Right lung (tissue), 5 donors: ENCODE results near the gene ETFB. TPM values are rescaled to one million over a fixed set of nuclear protein-coding genes. Genes with fewer than 3 reads are reported as not detected.

Experiments used
- DNase-seq, 2 donors: peaks; one replicate each; pipeline ENCODE4 v3.0.0-alpha.2; 2013
- polyA plus RNA-seq, 5 donors: library from polyadenylated mRNA; unstranded; fragments of 120-200 nt; gene quantifications; one replicate each; pipeline versions ENCODE4 v1.2.1 to v1.2.3, GENCODE V29; 2013; ENCODE audit warnings: inconsistent platforms in 1 of 5, low replicate concordance in 1 of 5; ENCODE audit not compliant: insufficient read length in 5 of 5, insufficient read depth in 1 of 5

ETFB gene
- polyA plus RNA-seq, 5 donors, result 37.7 to 56.2 (median 43.0) TPM

- no peak for DNase-seq
Observed at GRCh38 chr19:51296336-51297093, 69.7 kb downstream of the ETFB start.

- DNase-seq, result no peak
Observed at GRCh38 chr19:51295382-51296126, 70.6 kb downstream of the ETFB start.

Other genes with a start within 250 kb of the ETFB start
- gene SIGLEC9, start 241.5 kb downstream of the ETFB start, polyA plus RNA-seq, result 1 to 10 TPM in 2 of 5 donors, under 1 TPM in 3; 0.64 to 1.3 (median 0.84) TPM
- gene SIGLEC7, start 224.1 kb downstream of the ETFB start, polyA plus RNA-seq, result under 1 TPM; 0.54 to 0.82 (median 0.66) TPM
- 1 to 10 TPM; 2.5 to 4.2 (median 3.5) TPM for gene CD33, start 141.3 kb downstream of the ETFB start, polyA plus RNA-seq
- gene SIGLECL1, start 115.3 kb downstream of the ETFB start, polyA plus RNA-seq, result not detected
- gene IGLON5, start 54.7 kb downstream of the ETFB start, polyA plus RNA-seq, result 1 to 10 TPM in 4 of 5 donors, under 1 TPM in 1; 0.63 to 2.5 (median 2.1) TPM
- gene VSIG10L, start 24.2 kb downstream of the ETFB start, polyA plus RNA-seq, result 1 to 10 TPM; 3.2 to 5.3 (median 3.8) TPM
- 1 to 10 TPM in 4 of 5 donors, under 1 TPM in 1; 0.83 to 2.2 (median 1.6) TPM for gene CLDND2, start 2.6 kb upstream of the ETFB start, polyA plus RNA-seq
- 1 to 10 TPM; 3.2 to 8.0 (median 5.7) TPM for gene NKG7, start 6.3 kb upstream of the ETFB start, polyA plus RNA-seq
- gene LIM2, start 21.6 kb upstream of the ETFB start, polyA plus RNA-seq, result not detected
- under 1 TPM; 0.12 to 0.28 (median 0.23) TPM for gene C19orf84, start 24.2 kb upstream of the ETFB start, polyA plus RNA-seq
- 1 to 10 TPM in 4 of 5 donors, under 1 TPM in 1; 0.91 to 1.7 (median 1.4) TPM for gene SIGLEC10, start 51.3 kb upstream of the ETFB start, polyA plus RNA-seq
- under 1 TPM in 2 of 5 donors, not detected in 3; 0.05 to 0.06 TPM for gene SIGLEC8, start 92.1 kb upstream of the ETFB start, polyA plus RNA-seq
- not detected for gene CEACAM18, start 112.2 kb upstream of the ETFB start, polyA plus RNA-seq
- gene SIGLEC12, start 135.4 kb upstream of the ETFB start, polyA plus RNA-seq, result under 1 TPM in 2 of 5 donors, not detected in 3; 0.28 to 0.49 TPM
- gene SIGLEC6, start 165.3 kb upstream of the ETFB start, polyA plus RNA-seq, result under 1 TPM in 4 of 5 donors, not detected in 1; 0.13 to 0.32 (median 0.23) TPM
- 10 to 100 TPM; 11.1 to 22.4 (median 19.3) TPM for gene ZNF175, start 204.9 kb upstream of the ETFB start, polyA plus RNA-seq